HG03039 (cell line): ENCODE measurements around the gene KLHL40.

Experiments
- ATAC-seq: cut with Tn5 transposase; IDR thresholded peaks from one replicate; pipeline ENCODE4 v1.9.1; 2021; ENCODE audit warnings: mild to moderate bottlenecking, moderate library complexity; ENCODE audit not compliant: unreplicated experiment

The KLHL40 gene

GRCh38 chr3:42688487-42689420, 3.4 kb downstream of the KLHL40 start:
- no peak for ATAC-seq

- ATAC-seq = no peak
Measured at GRCh38 chr3:42689421-42690014, 4.2 kb downstream of the KLHL40 start.

GRCh38 chr3:42690191-42690590, 4.9 kb downstream of the KLHL40 start:
- ATAC-seq = no peak

DNA sequence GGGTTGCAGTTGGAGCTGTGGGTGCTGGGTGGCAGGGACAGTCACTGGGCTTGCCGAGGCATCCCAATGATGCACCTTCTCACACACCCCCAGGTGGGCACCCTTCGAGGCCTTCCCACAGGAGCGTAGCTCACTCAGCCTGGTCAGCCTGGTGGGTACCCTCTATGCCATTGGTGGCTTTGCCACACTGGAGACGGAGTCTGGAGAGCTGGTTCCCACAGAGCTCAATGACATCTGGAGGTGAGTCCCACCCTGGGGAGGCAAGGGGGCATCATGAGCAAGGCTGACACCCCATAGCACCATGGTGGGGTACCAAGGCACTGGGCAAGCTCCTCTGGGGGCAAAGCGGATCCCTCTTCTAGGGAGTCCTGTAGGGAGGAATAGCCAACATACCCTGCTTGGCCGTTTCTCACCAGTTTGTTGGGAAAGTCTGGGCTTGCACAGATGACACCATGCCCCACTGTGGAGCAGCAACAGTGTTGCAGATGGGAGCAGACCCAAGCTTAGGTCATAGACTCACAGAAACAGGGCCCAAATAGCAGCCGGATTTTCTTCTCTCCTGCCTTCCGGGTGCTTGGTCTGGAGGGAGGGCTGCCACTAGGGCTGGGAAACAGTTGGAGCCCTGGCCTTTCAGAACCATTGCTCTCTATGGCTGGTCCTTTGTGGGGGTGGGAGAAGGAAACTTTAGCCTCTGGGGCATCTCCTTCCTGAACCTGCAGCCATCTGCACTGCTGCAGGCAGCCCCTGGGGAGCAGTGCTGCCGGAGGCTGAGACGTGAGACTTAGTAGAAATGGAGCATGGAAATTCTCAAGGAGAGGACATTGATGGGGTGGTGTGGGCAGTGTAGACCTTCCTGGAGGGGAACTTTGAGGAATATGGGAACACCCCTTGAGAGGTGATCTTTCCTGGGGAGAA, 5.7 kb downstream of the KLHL40 start:
- ATAC-seq = no peak

DNA sequence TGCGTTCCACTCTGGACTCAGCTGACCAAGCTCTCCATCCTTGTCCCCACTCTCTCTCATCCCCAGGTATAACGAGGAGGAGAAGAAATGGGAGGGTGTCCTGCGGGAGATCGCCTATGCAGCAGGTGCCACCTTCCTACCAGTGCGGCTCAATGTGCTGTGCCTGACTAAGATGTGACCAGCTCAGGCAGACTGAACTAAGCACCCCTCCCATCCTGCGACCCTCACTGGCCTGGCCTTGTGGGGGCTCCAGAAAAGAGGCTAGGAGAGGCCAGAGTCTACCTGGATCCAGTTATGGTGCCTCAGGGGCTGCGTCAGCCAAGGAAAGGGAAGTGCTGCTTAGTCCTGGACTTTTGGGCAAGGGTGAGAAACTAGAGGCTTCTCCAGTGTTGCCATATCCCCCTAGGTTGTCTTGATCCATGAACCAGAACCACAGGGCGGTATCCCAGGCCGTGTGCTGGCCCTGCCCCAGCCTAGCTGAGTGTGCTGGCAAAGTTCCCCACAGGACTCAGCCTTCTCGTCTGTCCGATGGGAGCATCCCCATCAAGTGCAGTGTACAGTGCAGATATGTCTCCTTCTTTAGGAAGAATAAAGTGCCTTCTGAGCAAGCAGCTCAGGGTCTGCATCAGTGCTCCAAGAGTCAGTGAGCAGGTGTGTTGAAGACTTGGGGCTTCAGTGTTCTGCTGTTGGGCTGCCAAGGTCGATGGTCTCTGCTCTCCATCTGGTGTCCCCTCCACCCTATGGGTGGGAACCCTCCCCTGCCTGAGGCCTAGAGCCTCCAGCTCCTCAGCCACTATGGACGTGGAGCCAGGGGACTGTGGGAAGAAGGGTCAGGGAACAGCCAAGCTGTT, 6.7 kb downstream of the KLHL40 start:
- ATAC-seq = no peak

DNA sequence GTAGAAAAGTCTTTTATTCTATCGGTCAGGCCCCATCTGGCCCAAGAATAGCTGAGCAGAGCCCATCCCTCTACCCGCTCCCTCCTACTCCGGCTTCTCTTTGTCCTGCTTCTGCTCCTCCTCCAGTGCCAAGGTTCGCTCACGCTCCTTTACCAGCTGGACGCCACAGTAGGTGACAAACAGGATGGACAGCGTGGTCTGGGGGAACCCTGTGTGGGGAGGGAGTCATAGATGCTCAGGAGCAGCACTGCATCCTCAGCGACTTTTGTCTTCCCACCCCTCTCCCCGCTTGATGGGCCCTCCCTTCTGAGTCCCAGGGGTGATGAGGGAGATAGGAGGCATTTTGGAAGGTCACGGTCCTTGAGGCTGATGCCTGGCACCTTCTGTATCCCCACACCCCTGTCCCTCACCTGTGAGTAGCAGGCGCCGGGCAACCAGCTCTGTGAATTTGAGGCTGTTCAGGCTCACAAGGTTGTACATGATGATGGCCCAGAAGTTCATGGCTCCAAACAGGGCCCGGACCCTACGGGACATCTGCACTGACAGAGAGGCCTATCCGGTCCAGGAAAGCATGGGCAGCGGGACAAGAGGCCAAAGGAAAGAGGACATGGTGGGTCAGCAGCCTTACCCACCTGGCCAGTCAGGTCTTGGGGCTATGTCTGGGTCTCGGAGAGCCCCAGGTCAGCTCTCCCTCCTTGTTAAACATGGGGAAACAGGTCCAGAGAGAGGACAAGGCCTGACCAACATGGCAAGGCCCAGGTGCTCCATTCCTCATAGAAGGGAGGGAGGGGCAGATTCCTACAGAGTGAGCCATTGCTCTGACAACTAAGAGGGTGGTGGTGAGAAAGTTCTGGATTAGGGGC, 7.6 kb downstream of the KLHL40 start:
- no peak for ATAC-seq

DNA sequence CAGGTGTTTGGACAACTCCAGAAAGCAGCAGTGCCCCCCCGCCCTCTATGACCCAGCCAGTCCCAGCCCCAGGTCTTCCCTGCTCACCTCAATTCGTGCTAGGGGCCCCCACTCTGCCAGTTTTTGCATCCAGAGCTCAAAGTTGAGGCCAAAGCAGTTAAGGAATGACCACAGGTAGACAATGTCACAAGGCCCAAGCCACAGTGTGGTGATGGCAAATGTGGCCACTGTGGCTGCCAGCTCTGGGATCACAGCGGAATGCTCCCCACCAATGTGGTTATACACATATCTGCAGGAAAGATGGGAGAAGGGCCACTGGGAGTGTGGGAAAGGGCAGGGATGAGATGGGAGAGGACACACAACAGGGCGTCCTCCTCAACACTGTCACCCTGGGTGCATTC, 8.2 kb downstream of the KLHL40 start:
- no peak for ATAC-seq

DNA sequence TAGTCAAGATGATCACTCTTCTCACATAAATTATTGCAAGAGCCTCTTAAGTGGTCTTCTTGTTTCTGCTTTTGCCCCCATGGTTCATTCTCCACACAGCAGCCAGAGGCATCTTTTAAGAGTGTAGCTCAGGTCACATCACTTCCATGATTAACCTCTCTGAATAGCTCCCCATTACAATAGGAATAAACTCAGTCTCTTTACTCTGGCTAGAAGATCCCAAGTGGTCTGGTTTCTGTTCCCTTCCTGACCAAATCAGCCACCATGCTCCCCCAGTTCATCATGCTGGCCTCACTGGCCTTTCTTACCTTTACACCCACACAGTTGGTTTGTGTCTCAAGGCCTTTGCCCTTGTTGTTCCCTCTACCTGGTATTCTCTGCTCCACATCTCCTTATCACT, 9.0 kb downstream of the KLHL40 start:
- ATAC-seq = no peak

DNA sequence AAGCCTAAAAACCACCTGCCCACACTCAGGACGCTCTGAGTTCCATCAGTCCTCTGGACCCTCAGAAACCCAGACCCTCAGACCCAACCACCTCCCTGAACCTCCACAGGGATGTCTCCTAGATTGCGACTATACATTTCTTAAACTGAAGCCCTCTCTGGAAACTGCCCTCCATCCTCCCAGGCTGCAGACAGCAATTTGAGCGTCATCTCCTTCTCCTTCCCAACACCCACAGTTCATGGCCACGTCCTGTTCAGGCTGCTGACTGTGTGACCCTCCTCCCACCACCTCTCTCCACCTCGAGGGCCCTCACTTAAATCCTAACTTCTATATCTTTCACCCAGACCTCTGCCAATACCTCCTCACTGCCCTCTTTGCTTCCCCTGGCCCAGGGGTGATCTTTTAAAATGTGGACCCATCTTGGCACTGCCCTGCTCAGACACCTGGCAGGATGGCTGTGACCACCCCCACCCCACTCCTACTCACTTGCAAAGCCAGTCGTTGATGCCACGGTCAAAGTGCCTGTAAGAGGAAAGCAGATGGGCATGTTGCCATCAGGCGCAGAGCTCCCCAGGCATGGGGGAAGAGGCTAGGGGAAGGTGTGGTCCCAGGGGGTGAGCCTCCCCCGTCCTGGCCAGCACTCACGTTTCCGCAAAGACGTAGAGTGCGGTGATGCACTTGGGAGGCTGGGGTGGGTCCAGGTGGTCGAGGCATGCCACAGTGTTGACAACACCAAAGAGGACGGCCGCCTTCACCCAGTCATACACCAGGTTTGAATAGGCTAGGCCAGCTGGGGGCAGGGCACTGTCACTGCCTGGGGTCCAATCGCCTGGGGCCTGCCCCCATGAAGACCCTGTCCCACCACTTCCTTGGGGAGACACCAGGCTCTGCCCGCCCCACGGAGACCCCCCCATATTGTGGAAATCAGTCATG, 11.3 kb downstream of the KLHL40 start:
- ATAC-seq = no peak

- no peak for ATAC-seq
Measured at GRCh38 chr3:42697289-42698051, 12.1 kb downstream of the KLHL40 start.

GRCh38 chr3:42698216-42698910, 13.0 kb downstream of the KLHL40 start:
- no peak for ATAC-seq

GRCh38 chr3:42698911-42699230, 13.5 kb downstream of the KLHL40 start:
- no peak for ATAC-seq

- no peak for ATAC-seq
Measured at GRCh38 chr3:42699511-42699971, 14.2 kb downstream of the KLHL40 start.

- no peak for ATAC-seq
Measured at GRCh38 chr3:42700366-42701288, 15.3 kb downstream of the KLHL40 start.

DNA sequence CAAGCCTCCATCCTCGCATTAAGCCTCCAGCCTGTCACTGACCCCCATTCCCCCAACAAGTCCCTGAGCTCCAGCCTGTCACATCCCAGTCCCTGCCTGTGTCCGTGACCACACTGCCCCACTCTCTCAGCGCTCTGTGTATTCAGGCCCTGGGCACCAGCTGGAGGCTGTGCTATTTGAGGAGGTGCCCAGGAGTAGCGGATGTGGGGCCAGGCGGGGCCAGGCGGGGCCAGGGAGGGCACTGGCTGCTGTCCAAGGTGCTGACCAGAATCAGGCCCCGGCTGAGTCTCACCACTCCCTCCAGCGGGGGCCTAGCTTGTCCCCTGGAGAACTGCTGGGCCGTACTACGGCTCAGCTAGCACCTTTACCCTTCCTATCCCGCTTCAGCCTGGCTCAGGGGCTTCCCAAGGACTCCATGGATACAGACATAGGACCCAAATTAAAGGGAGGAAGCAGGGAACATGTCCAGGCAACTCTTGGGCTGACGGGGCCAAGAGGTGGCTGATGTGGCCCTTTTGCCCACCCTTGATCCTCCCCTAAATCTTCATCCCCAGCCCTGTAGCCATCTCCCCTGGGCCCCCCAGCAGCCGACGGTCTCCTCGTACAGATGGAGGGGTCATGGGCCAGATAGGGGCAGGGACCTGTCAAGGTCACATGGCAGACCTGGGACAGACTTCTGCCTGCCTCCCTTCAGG, 16.2 kb downstream of the KLHL40 start:
- ATAC-seq = no peak
